ENCODE data around the gene KCNMA1.

Gene KCNMA1

DNA sequence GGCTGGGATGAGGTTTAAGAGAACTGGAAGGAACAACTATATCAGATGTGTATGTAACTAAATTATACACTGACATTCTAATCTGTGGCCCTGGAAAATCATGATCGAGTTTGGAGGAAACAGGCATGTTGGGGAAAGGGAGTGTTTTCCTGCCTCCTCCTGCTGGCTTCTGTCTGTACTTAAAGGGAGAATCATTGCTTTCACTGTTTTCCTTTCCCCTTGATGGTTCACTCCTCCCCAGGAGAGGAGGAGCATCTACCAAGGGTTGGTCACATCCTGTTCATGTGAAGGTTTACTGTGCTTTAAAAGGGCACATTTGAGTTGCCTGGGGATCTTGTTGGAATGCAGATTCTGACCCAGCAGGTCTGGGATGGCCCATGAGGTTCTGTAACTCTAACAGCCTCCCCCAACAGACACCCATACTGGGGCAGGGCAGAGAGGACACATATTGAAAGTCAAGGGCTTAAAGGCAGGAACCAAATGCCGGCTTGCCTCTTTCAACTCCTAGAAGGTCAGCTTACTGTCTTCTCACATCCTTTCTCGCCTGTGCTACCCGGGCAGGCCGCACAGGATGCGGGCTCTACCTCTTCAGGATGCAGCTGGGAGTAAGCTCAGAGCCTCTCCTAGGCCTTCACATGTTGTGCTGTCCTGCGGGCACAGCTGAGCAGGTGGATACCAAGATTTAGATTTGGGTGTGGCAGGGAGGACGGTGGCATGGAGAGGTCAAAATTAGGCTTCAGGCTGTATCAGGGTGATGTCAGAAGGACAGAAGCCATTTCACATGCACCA lies 694.8 kb downstream of the KCNMA1 start:
- 69 to 90% methylated on average over 5 to 7 of the region's 8 CpGs for WGBS, 2 experiments (ENCODE audit: insufficient coverage in 2 of 2)
- Histone ChIP-seq H3K4me1 (ENCODE audit: control insufficient read depth, insufficient read depth, low read length, poor library complexity, severe bottlenecking) (no peaks in the 10 kb centered on the region), H3K9me3 (ENCODE audit: control insufficient read depth, low read length) (no peaks in the 10 kb centered on the region), H3K36me3 (ENCODE audit: control insufficient read depth, insufficient read depth, low read length) (no peaks in the 10 kb centered on the region), H3K27ac (ENCODE audit: low read depth, low read length, severe bottlenecking) (no peak overlapping the region), H3K4me3 (ENCODE audit: extremely low read depth, insufficient read depth, low read length, poor library complexity, severe bottlenecking) (no peak overlapping the region)

DNA sequence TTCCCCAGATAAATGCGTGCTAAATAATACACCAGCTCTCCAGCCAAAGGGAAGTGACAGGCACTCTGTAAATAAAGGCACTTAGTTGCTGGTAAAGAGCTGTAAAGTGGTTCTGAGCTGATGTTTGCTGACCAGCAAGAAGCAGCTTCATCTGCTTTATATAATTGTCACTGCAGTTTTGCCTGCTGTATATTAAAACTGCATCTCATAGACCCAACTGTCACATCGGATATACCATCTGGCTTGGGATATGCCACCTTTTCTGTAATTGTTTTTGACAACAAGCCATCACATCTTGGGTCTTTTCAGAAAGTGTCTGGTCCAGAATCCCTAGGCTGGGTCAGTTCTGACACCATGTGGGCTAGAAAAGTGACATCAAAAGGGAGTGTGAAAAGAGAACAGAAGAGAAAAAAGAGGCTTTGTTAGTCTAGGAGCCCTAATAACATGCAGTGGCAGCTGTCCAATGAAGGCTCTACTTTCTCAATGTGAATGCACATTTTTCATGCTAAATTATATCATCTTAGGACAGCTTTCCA lies 697.6 kb downstream of the KCNMA1 start:
- H3K36me3 ChIP-seq (ENCODE audit: control insufficient read depth, insufficient read depth, low read length), result no peaks in the 10 kb centered on the region
- 86 to 100% methylated on average over 1 of the region's 2 CpGs for WGBS, 2 experiments (ENCODE audit: insufficient coverage in 2 of 2)
- no peaks in the 10 kb centered on the region for H3K9me3 ChIP-seq (ENCODE audit: control insufficient read depth, low read length)
- no peak overlapping the region for H3K4me3 ChIP-seq (ENCODE audit: extremely low read depth, insufficient read depth, low read length, poor library complexity, severe bottlenecking)
- H3K27ac ChIP-seq (ENCODE audit: low read depth, low read length, severe bottlenecking), result no peak overlapping the region
- H3K4me1 ChIP-seq (ENCODE audit: control insufficient read depth, insufficient read depth, low read length, poor library complexity, severe bottlenecking), result no peaks in the 10 kb centered on the region

DNA sequence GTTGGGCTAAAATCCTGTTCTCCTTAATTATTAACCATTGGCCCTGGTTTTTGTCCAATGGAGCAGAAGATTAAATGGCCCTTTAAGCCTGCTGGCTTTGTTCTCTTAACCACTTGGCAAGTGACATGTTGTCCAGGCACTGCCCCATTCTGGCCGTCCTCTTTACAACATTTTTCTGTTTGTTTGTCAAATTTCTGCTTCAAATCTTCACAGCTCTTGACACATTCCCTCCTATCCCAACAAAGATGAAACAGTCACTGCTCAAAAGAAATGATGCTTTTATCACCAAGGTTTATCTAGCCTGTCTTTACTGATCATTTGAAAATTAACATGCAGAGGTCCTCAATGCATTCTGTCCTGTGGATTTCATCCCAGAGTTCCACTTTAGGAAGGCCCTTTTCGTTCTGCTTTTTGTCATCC lies 700.4 kb downstream of the KCNMA1 start:
- Histone ChIP-seq H3K9me3 (ENCODE audit: control insufficient read depth, low read length) (no peaks in the 10 kb centered on the region), H3K4me1 (ENCODE audit: control insufficient read depth, insufficient read depth, low read length, poor library complexity, severe bottlenecking) (no peaks in the 10 kb centered on the region), H3K27ac (ENCODE audit: low read depth, low read length, severe bottlenecking) (no peak overlapping the region), H3K36me3 (ENCODE audit: control insufficient read depth, insufficient read depth, low read length) (no peaks in the 10 kb centered on the region), H3K4me3 (ENCODE audit: extremely low read depth, insufficient read depth, low read length, poor library complexity, severe bottlenecking) (no peak overlapping the region)
- WGBS, 2 experiments (ENCODE audit: insufficient coverage in 2 of 2), result 67 to 83% methylated on average over 1 to 2 of the region's 2 CpGs

DNA sequence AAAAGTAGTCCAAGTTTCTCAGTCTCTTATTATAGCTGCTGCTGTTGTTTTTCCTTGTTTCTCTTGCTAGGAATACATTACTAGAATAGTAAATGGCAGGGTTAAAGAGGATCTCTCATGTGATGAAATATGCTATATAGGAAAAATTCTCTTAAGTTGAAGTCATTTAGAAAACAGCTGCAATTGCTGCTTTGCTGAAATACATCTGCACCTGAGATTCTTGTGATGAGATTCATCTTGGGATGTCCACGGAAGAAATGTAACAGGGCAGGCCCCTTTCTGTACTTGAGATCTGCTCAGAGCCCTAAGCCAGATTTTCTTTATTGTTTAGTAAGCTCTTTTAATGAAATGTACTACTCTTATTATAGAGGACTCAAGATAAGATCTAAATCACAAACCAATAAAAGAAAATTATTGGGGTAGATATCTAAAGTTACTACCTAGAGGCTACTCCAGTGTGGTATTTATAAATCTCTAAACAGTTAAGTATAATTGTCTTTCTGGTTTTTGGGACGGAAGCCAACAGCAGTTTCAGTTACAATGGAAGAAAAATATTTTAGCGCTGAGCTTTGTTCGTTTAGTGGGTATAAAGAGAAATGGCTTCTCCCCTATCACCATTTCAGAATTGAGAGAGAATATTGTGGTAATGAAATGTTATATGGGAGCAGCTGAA lies 701.5 kb downstream of the KCNMA1 start:
- WGBS, 2 experiments (ENCODE audit: insufficient coverage in 2 of 2), result 100% methylated on average over 1 of the region's 4 CpGs; no CpG with 5 or more reads in 1 of the 2 experiments
- Histone ChIP-seq H3K9me3 (ENCODE audit: control insufficient read depth, low read length) (no peaks in the 10 kb centered on the region), H3K4me3 (ENCODE audit: extremely low read depth, insufficient read depth, low read length, poor library complexity, severe bottlenecking) (no peak overlapping the region), H3K36me3 (ENCODE audit: control insufficient read depth, insufficient read depth, low read length) (no peaks in the 10 kb centered on the region), H3K4me1 (ENCODE audit: control insufficient read depth, insufficient read depth, low read length, poor library complexity, severe bottlenecking) (no peaks in the 10 kb centered on the region), H3K27ac (ENCODE audit: low read depth, low read length, severe bottlenecking) (no peak overlapping the region)

DNA sequence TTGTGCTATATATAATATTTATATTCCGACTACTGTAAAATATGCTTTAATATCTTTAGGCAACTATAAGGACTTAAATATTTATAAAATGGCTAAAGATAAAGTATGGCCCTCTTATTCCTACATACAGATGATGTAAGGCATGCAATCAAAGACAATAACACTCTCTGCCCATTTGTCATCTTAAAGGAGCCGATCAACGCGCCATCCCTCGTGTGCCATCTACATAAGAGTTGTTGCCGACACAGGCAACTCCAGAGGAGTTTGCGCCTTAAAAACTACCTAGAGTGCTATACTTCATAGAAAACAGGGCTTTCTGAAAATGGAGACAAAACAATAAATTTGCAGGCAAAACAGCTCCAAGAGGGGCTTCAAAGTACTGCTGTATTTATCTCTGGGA lies 709.0 kb downstream of the KCNMA1 start:
- no peak overlapping the region for H3K4me3 ChIP-seq (ENCODE audit: extremely low read depth, insufficient read depth, low read length, poor library complexity, severe bottlenecking)
- WGBS, 2 experiments (ENCODE audit: insufficient coverage in 2 of 2), result 95 to 98% methylated on average over 6 of the region's 7 CpGs
- no peaks in the 10 kb centered on the region for H3K36me3 ChIP-seq (ENCODE audit: control insufficient read depth, insufficient read depth, low read length)
- H3K4me1 ChIP-seq (ENCODE audit: control insufficient read depth, insufficient read depth, low read length, poor library complexity, severe bottlenecking), result no peaks in the 10 kb centered on the region
- H3K9me3 ChIP-seq (ENCODE audit: control insufficient read depth, low read length), result no peaks in the 10 kb centered on the region
- H3K27ac ChIP-seq (ENCODE audit: low read depth, low read length, severe bottlenecking), result no peak overlapping the region

DNA sequence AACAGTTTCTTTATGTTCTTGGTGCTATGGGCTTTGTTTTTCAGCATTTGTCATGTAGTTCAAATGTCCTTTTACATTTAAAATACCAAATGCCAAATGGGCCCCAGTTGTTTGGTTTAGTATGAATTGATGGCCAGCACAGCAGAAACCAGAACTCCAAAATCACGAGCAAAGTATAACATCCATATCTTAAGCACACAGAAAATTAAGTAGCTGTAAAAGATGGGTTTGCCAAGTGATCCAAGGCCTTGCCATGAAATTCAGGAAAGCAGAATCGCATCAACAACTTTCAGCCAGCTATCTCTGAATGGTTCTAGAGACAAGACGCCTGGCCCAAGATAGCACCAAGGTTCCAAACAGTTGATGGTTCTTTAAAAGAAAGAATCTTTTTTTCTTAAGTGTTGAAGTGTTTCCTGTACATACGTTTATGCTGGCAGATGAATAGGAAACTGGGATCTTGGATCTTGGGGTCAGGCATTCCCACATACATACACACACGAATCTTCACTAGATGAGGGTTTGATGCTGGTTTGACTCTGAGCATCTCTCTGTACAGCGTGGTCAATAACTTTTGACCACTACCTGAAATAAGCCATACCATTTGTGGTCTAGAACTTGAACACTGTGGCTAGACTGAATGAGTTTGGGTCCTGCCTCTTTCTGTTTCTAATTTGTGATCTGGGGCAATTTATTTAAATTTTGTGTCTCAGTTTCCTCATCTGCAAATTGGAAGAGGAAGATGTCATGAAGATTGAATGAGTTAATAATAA lies 711.8 kb downstream of the KCNMA1 start:
- WGBS, 2 experiments (ENCODE audit: insufficient coverage in 2 of 2), result 94 to 100% methylated on average over 2 to 3 of the region's 6 CpGs
- H3K27ac ChIP-seq (ENCODE audit: low read depth, low read length, severe bottlenecking), result no peak overlapping the region
- H3K4me1 ChIP-seq (ENCODE audit: control insufficient read depth, insufficient read depth, low read length, poor library complexity, severe bottlenecking), result no peaks in the 10 kb centered on the region
- no peak overlapping the region for H3K4me3 ChIP-seq (ENCODE audit: extremely low read depth, insufficient read depth, low read length, poor library complexity, severe bottlenecking)
- no peaks in the 10 kb centered on the region for H3K36me3 ChIP-seq (ENCODE audit: control insufficient read depth, insufficient read depth, low read length)
- no peaks in the 10 kb centered on the region for H3K9me3 ChIP-seq (ENCODE audit: control insufficient read depth, low read length)

DNA sequence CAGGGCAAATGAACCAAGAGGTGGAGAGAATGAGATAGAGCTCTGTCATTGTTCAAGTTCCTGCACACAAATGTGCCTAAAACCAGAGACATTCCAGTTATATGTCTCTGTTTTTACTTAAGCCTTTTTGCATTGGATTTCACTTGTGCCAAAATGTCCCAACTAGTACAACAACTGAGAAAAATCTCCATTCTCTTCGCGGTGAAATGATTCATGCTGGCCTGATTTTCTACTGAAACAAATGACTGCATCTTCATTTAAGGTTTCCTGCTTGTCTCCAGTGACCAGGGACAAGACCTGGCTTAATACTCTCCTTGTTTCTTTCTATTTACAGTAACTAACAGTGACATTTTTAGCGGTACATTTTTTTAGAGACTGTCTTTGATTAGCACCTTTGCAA lies 714.9 kb downstream of the KCNMA1 start:
- H3K4me3 ChIP-seq (ENCODE audit: extremely low read depth, insufficient read depth, low read length, poor library complexity, severe bottlenecking), result no peak overlapping the region
- no peaks in the 10 kb centered on the region for H3K36me3 ChIP-seq (ENCODE audit: control insufficient read depth, insufficient read depth, low read length)
- no peaks in the 10 kb centered on the region for H3K9me3 ChIP-seq (ENCODE audit: control insufficient read depth, low read length)
- WGBS, 2 experiments (ENCODE audit: insufficient coverage in 2 of 2), result 83 to 95% methylated on average over 3 of the region's 3 CpGs
- no peak overlapping the region for H3K27ac ChIP-seq (ENCODE audit: low read depth, low read length, severe bottlenecking)
- H3K4me1 ChIP-seq (ENCODE audit: control insufficient read depth, insufficient read depth, low read length, poor library complexity, severe bottlenecking), result no peaks in the 10 kb centered on the region

DNA sequence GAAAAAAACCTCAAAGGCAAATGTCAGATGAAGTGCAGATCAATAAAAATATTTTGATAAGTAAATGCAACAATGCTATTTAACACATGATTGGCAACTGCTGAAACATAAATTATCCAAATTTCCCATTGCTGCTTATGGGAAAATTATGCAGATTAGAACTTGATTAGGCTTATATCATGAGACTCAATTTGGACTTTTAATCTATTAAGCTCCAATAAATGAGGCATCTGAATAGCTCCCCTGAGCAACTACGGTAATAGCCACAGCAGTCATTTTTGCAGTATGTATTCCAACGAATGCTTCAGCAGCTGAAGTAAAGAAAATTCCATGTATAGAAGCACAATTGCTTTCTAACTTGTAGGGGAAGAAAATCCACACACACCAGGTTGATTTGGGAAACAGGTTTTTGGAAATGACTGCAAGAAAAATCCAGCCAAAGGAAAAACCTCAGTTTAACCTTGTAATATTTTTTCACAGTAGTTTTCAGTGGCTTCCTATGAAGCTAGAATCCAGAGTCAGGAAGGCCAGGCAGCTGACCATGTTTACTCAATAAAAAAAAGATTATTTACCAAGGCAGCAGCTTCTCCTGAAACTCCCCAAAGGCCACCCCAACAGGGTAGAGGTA lies 716.1 kb downstream of the KCNMA1 start:
- WGBS, 2 experiments (ENCODE audit: insufficient coverage in 2 of 2), result no CpG with 5 or more reads among the region's 2 CpGs
- H3K9me3 ChIP-seq (ENCODE audit: control insufficient read depth, low read length), result no peaks in the 10 kb centered on the region
- no peak overlapping the region for H3K4me3 ChIP-seq (ENCODE audit: extremely low read depth, insufficient read depth, low read length, poor library complexity, severe bottlenecking)
- H3K27ac ChIP-seq (ENCODE audit: low read depth, low read length, severe bottlenecking), result no peak overlapping the region
- no peaks in the 10 kb centered on the region for H3K4me1 ChIP-seq (ENCODE audit: control insufficient read depth, insufficient read depth, low read length, poor library complexity, severe bottlenecking)
- H3K36me3 ChIP-seq (ENCODE audit: control insufficient read depth, insufficient read depth, low read length), result no peaks in the 10 kb centered on the region

DNA sequence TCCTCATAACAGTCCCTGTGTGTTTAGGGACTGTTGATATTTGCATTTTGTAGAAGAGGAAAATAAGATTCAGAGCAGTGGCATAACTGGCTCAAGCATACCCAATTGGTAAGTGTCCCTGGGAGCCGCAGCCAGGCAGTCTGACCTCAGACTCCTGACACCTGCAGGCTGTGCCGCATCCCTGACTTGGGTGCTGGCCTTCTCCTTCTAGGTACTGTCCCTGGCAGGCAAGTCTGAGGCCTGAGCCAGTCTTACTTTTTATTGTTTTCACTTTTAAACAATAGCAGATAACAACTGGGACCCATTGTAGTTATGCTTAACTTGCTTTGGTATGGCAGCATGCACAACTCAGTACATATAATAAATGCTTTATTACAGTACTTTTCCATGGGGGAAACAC lies 717.0 kb downstream of the KCNMA1 start:
- Histone ChIP-seq H3K4me3 (ENCODE audit: extremely low read depth, insufficient read depth, low read length, poor library complexity, severe bottlenecking) (no peak overlapping the region), H3K4me1 (ENCODE audit: control insufficient read depth, insufficient read depth, low read length, poor library complexity, severe bottlenecking) (no peaks in the 10 kb centered on the region), H3K9me3 (ENCODE audit: control insufficient read depth, low read length) (no peaks in the 10 kb centered on the region), H3K27ac (ENCODE audit: low read depth, low read length, severe bottlenecking) (no peak overlapping the region), H3K36me3 (ENCODE audit: control insufficient read depth, insufficient read depth, low read length) (no peaks in the 10 kb centered on the region)
- 78 to 93% methylated on average over 2 of the region's 2 CpGs for WGBS, 2 experiments (ENCODE audit: insufficient coverage in 2 of 2)

DNA sequence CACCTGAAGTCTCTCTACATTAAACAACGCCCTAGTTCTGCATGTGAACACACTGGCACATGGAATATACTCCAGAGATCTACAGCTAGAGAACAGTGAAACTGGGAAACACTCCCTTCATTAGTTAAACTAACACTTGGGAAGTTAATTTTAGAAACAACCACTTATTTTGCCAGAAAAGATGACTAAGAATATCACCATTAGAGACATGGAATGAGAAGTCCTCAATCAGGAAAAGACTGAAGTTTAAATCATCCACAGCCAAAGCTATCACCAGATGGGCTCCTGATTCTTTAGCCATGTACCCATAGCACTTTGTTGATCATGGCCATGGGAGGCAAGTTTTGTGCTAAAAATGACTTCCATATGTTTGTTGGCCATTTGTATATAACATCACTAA lies 719.5 kb downstream of the KCNMA1 start:
- Histone ChIP-seq H3K9me3 (ENCODE audit: control insufficient read depth, low read length) (no peaks in the 10 kb centered on the region), H3K4me1 (ENCODE audit: control insufficient read depth, insufficient read depth, low read length, poor library complexity, severe bottlenecking) (no peaks in the 10 kb centered on the region), H3K36me3 (ENCODE audit: control insufficient read depth, insufficient read depth, low read length) (no peaks in the 10 kb centered on the region), H3K4me3 (ENCODE audit: extremely low read depth, insufficient read depth, low read length, poor library complexity, severe bottlenecking) (no peak overlapping the region), H3K27ac (ENCODE audit: low read depth, low read length, severe bottlenecking) (no peak overlapping the region)
- WGBS, 2 experiments (ENCODE audit: insufficient coverage in 2 of 2), result 67% methylated on average over 1 of the region's 1 CpG; no CpG with 5 or more reads in 1 of the 2 experiments

Data from mesodermal cell (in vitro differentiated cells).